COLO668 (cell line): ENCODE measurements around the gene TMEM204.

Experiments
- DNase-seq: peaks from one replicate; lab custom pipeline; 2025; ENCODE audit not compliant: unreplicated experiment; lab: John Stamatoyannopoulos, UW

Gene TMEM204

GRCh38 chr16:1536601-1537000 lies 3.1 kb downstream of the TMEM204 start:
- no peak for DNase-seq

- DNase-seq = no peak
These were observed 3.7 kb downstream of the TMEM204 start for GRCh38 chr16:1537138-1537577.

- no peak for DNase-seq
These were observed 4.4 kb downstream of the TMEM204 start for GRCh38 chr16:1537763-1538289.

GRCh38 chr16:1538804-1539520 lies 5.5 kb downstream of the TMEM204 start:
- DNase-seq = peak; percentile 12

GRCh38 chr16:1539720-1540555 lies 6.5 kb downstream of the TMEM204 start:
- DNase-seq = no peak

GRCh38 chr16:1540556-1540855 lies 7.0 kb downstream of the TMEM204 start:
- DNase-seq = no peak

- DNase-seq = no peak
These were observed 8.1 kb downstream of the TMEM204 start for GRCh38 chr16:1541293-1542165.

GRCh38 chr16:1542166-1542500 lies 8.7 kb downstream of the TMEM204 start:
- no peak for DNase-seq

GRCh38 chr16:1542533-1542932 lies 9.1 kb downstream of the TMEM204 start:
- no peak for DNase-seq

- peak; percentile 18 for DNase-seq
These were observed 9.8 kb downstream of the TMEM204 start for GRCh38 chr16:1543085-1543896.

- DNase-seq = no peak
These were observed 11.9 kb downstream of the TMEM204 start for GRCh38 chr16:1545044-1546040.

GRCh38 chr16:1546430-1546829 lies 13.0 kb downstream of the TMEM204 start:
- no peak for DNase-seq

- no peak for DNase-seq
These were observed 14.8 kb downstream of the TMEM204 start for GRCh38 chr16:1548233-1548632.

GRCh38 chr16:1548727-1549126 lies 15.3 kb downstream of the TMEM204 start:
- no peak for DNase-seq

GRCh38 chr16:1550069-1550468 lies 16.6 kb downstream of the TMEM204 start:
- DNase-seq = no peak

- no peak for DNase-seq
These were observed 17.2 kb downstream of the TMEM204 start for GRCh38 chr16:1550696-1551095.

- DNase-seq = no peak
These were observed 17.7 kb downstream of the TMEM204 start for GRCh38 chr16:1551166-1551565.

- no peak for DNase-seq
These were observed 18.7 kb downstream of the TMEM204 start for GRCh38 chr16:1552129-1552528.
